D341Med (cell line): ENCODE measurements around the gene KCNJ13.
A peak's percentile ranks its signal among the peaks of the same experiment; 100 is the strongest.

ENCODE experiments used
- DNase-seq: peaks from one replicate; pipeline ENCODE4 v3.0.0; 2012; ENCODE audit warnings: low spot score

The KCNJ13 gene

GRCh38 chr2:232776435-232776834 is at the start of gene KCNJ13:
Gene KCNJ13 (minus strand): TSS chr2:232776565. CDS start chr2:232771362, 5,203 bp downstream.
- no peak for DNase-seq

GRCh38 chr2:232817756-232818155 is 41.4 kb upstream of the KCNJ13 start:
- no peak for DNase-seq

GRCh38 chr2:232816657-232817056 is 40.3 kb upstream of the KCNJ13 start:
- no peak for DNase-seq

- DNase-seq: no peak
Measured at GRCh38 chr2:232815569-232815968, 39.2 kb upstream of the KCNJ13 start.

GRCh38 chr2:232810444-232810843 is 34.1 kb upstream of the KCNJ13 start:
- no peak for DNase-seq

GRCh38 chr2:232809349-232810124 is 33.2 kb upstream of the KCNJ13 start:
- no peak for DNase-seq

- no peak for DNase-seq
Measured at GRCh38 chr2:232802091-232802490, 25.7 kb upstream of the KCNJ13 start.

- no peak for DNase-seq
Measured at GRCh38 chr2:232800166-232800565, 23.8 kb upstream of the KCNJ13 start.

GRCh38 chr2:232798187-232798586 is 21.8 kb upstream of the KCNJ13 start:
- no peak for DNase-seq

GRCh38 chr2:232795920-232796319 is 19.6 kb upstream of the KCNJ13 start:
- no peak for DNase-seq

GRCh38 chr2:232794981-232795380 is 18.6 kb upstream of the KCNJ13 start:
- DNase-seq: no peak

- DNase-seq: peak; percentile 49
Measured at GRCh38 chr2:232793271-232793670, 16.9 kb upstream of the KCNJ13 start.

GRCh38 chr2:232791518-232791917 is 15.2 kb upstream of the KCNJ13 start:
- DNase-seq: no peak

GRCh38 chr2:232789082-232789481 is 12.7 kb upstream of the KCNJ13 start:
- no peak for DNase-seq

GRCh38 chr2:232787806-232788205 is 11.4 kb upstream of the KCNJ13 start:
- DNase-seq: no peak

- no peak for DNase-seq
Measured at GRCh38 chr2:232783278-232783677, 6.9 kb upstream of the KCNJ13 start.

- DNase-seq: no peak
Measured at GRCh38 chr2:232781765-232782164, 5.4 kb upstream of the KCNJ13 start.

- DNase-seq: no peak
Measured at GRCh38 chr2:232779934-232780333, 3.6 kb upstream of the KCNJ13 start.

- no peak for DNase-seq
Measured at GRCh38 chr2:232779465-232779864, 3.1 kb upstream of the KCNJ13 start.

GRCh38 chr2:232777276-232777675 is 911 bp upstream of the KCNJ13 start:
- no peak for DNase-seq

- DNase-seq: no peak
Measured at GRCh38 chr2:232773815-232774214, 2.5 kb downstream of the KCNJ13 start.

- no peak for DNase-seq
Measured at GRCh38 chr2:232772531-232772930, 3.8 kb downstream of the KCNJ13 start.

- DNase-seq: no peak
Measured at GRCh38 chr2:232771870-232772269, 4.5 kb downstream of the KCNJ13 start.

- DNase-seq: no peak
Measured at GRCh38 chr2:232770207-232770606, 6.2 kb downstream of the KCNJ13 start.
